Hematopoietic multipotent progenitor cell treated with erythropoietin and hydrocortisone succinate and interleukin-3 and kit ligand, for 8 days (in vitro differentiated cells): ENCODE data around the gene ZNRF2.

ENCODE experiments used
- DNase-seq: peaks from one replicate; pipeline ENCODE4 v3.0.0-alpha.2; 2015

Gene ZNRF2

GRCh38 chr7:30284298-30285066 lies at the start of gene ZNRF2:
Gene ZNRF2 (plus strand): TSS chr7:30284597. CDS start chr7:30285358, 761 bp downstream.
- DNase-seq: peak; percentile 99

- DNase-seq: no peak
These were observed 47.1 kb upstream of the ZNRF2 start for GRCh38 chr7:30237271-30237695.

- DNase-seq: peak; percentile 64
These were observed 45.5 kb upstream of the ZNRF2 start for GRCh38 chr7:30238721-30239441.

GRCh38 chr7:30240106-30240800 lies 44.1 kb upstream of the ZNRF2 start:
- peak; percentile 38 for DNase-seq

GRCh38 chr7:30241767-30242166 lies 42.6 kb upstream of the ZNRF2 start:
- DNase-seq: no peak

DNA sequence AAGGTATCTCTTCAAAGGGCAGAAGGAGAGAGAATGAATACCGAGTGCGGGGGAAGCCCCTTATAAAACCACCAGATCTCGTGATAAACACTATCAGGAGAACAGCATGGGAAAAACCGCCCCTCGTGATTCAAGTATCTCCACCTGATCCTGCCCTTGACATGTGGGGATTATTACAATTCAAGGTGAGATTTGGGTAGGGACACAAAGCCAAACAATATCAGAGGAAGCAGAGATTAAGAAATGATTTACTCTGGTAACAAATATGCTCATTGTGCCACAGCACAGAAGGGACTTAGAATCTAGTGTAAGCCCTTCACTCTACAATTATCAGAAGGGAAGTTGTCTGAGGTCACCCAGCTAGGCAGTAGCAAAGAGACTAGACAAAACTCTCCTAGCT lies 40.1 kb upstream of the ZNRF2 start:
- DNase-seq: no peak

DNA sequence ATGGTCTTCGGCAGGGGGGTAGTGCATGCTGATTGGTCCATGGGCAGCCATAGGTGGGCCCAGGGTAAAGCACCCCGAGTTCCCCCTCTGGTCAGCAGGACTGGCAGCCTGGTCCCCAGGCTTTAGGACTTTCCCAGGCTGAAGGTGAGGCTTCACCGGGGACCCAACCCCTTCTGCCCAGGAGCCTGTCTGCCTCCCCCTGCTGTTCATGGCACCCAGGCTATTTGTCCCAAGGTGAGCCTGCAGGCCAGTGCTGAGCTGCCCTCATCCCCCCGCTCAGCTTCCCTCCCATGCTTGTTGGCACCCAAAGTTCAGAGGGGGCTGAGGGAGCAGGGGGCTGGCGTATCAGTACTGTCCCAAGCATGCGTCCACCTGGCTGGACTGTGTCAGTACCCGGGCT lies 38.5 kb upstream of the ZNRF2 start:
- no peak for DNase-seq

DNA sequence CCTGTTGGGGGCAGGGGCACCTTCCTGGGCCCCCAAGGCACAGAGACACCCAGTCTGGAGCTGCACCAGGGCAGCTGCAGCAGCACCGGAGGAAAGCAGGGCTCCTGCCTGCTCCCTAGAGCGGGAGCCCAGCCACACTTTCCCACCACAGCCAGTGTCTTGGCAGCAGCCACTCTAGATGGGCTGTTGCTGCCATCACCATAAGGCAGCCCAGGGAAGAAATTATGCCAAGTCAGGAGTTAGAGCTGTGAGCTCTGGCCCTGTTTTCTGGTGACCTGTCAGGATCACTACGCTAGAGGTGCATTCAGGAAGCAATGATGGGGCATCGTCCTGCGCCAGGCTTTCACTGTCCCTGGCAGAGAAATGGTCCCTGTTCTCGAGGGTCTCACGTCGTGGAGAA lies 38.0 kb upstream of the ZNRF2 start:
- DNase-seq: no peak

GRCh38 chr7:30247541-30248401 lies 36.6 kb upstream of the ZNRF2 start:
- DNase-seq: no peak

GRCh38 chr7:30249316-30249715 lies 35.1 kb upstream of the ZNRF2 start:
- no peak for DNase-seq

GRCh38 chr7:30249986-30250774 lies 34.2 kb upstream of the ZNRF2 start:
- DNase-seq: no peak

- DNase-seq: no peak
These were observed 32.6 kb upstream of the ZNRF2 start for GRCh38 chr7:30251708-30252329.

GRCh38 chr7:30252885-30253795 lies 31.3 kb upstream of the ZNRF2 start:
- DNase-seq: peak; percentile 88

- no peak for DNase-seq
These were observed 30.6 kb upstream of the ZNRF2 start for GRCh38 chr7:30253796-30254165.

GRCh38 chr7:30254248-30254647 lies 30.1 kb upstream of the ZNRF2 start:
- no peak for DNase-seq

GRCh38 chr7:30254717-30255063 lies 29.7 kb upstream of the ZNRF2 start:
- DNase-seq: no peak

DNA sequence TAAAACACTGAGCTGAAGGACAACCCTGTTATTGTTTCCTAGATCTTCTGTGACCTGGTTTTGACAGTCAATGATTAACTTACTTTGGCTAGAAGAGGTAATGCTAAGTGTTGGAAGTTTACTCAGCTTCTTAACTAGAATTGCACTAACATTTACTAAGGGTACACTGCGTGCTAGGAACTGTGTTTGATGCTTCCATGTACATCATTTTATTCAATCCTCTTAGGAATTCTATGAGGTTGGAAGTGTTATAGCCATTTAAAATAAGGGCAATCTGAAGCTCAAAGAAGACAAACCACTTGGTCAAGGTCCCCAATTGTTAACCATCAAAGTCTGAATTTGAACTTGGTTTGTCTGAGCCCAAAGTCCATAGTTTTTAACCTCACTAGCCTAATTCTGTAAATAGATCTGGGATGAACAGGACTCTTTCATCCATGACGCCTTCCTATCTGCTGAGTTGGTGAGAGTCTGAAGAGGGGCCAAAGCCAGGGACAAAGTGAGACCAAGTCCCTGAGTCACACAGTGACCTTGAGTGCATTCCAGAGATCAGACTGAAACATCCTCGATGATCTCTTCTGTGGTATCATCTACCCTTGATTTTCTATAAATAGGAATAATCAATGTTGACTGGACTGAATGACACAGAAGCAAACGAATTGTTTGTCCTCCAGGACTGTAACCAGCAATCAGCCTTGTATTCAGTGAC lies 29.2 kb upstream of the ZNRF2 start:
- no peak for DNase-seq

DNA sequence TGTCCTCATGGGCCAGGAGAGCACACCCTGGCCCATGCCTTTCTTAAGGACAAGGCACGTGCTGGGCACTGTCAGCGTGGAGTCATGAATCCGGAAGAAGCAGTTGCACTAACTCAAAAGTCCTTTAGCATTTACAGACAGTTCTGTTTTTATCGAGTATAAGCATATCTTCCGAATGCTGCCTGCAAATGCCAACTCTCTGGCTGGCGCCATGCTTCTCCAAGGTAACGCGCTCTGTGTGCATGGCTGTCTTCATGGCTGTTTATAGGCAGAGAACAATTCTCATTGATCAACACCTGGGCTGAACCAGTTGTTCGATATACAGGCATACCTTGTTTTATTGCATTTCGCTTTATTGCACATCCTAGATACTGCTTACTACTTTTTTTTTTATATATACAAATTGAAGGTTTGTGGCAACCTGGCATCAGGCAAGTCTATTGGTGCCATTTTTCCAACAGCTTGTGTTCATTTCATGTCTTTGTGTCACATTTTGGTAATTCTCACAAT lies 28.0 kb upstream of the ZNRF2 start:
- DNase-seq: no peak

- DNase-seq: no peak
These were observed 24.1 kb upstream of the ZNRF2 start for GRCh38 chr7:30260246-30260768.
